GM12878 (cell line): ENCODE data around the gene GPBP1L1. TPM values are rescaled to one million over a fixed set of nuclear protein-coding genes. Genes with fewer than 3 reads are reported as not detected.
A peak's percentile ranks its signal among the peaks of the same experiment; 100 is the strongest.

ENCODE experiments used
- ATAC-seq: fragments of 200-7000 bp; cut with Tn5 transposase; 3 replicates; pipeline ENCODE4 v1.9.1; 2020; ENCODE audit warnings: mild to moderate bottlenecking, moderate library complexity
- BruUV-seq: library from RNA; stranded (reverse); fragments of 400-500 nt; replicated peaks from 2 replicates; lab custom pipeline; 2021; lab: Mats Ljungman, UMichigan
- CTCF ChIA-PET: fragments of 300-600 bp; sonication (Branson Sonifier 250); formaldehyde crosslinking; extraction: SDS; loops from one replicate; lab custom pipeline; 2021; ENCODE audit warnings: inconsistent platforms; lab: Yijun Ruan, JAX
- POLR2A ChIA-PET: fragments of 350-600 bp; formaldehyde crosslinking; extraction: SDS; loops from one replicate; lab custom pipeline; 2021; ENCODE audit warnings: inconsistent platforms; lab: Charles Lee
- RAD21 ChIA-PET: fragments of 300-600 bp; sonication (Branson Sonifier 250); formaldehyde crosslinking; loops from one replicate; lab custom pipeline; 2023; ENCODE audit warnings: antibody characterized with exemption; ENCODE audit not compliant: unreplicated experiment; lab: Charles Lee
- SMC1A ChIA-PET: fragments of 300-600 bp; sonication (Branson Sonifier 250); formaldehyde crosslinking; loops from one replicate; lab custom pipeline; 2023; ENCODE audit not compliant: unreplicated experiment, uncharacterized antibody; lab: Charles Lee
- DNase-seq: peaks from one replicate; pipeline ENCODE4 v3.0.0-alpha.2; 2011; ENCODE audit warnings: low read depth, low spot score
- FAIRE-seq: peaks from 3 replicates; lab custom pipeline; 2011; peaks lifted over from hg19 to GRCh38; lab: Jason Lieb, UNC
- H2AFZ ChIP-seq: 2 replicates; pipeline ENCODE4 v1.6.0; 2011; ENCODE audit warnings: low read depth, low read length, control low read depth; ENCODE audit not compliant: control insufficient read depth
- H3K27ac ChIP-seq: 2 replicates; pipeline ENCODE4 v1.5.1; 2011; ENCODE audit warnings: control low read depth; ENCODE audit not compliant: control insufficient read depth, insufficient read depth
- H3K27me3 ChIP-seq, 2 experiments: replicated peaks in 1 of 2; 2 replicates each; pipeline versions ENCODE4 v1.6.0 to v1.6.1; 2011; ENCODE audit warnings: low read length in 1 of 2; ENCODE audit not compliant: control insufficient read depth in 2 of 2, insufficient read depth in 2 of 2
- H3K36me3 ChIP-seq, 2 experiments: 2 replicates each; pipeline ENCODE4 v1.5.1; 2011; ENCODE audit warnings: low read length in 1 of 2; ENCODE audit not compliant: control insufficient read depth in 2 of 2, insufficient read depth in 2 of 2
- H3K4me1 ChIP-seq: 2 replicates; pipeline ENCODE4 v1.6.1; 2011; ENCODE audit warnings: mild to moderate bottlenecking, low read length, moderate library complexity, mixed read lengths; ENCODE audit not compliant: control insufficient read depth, insufficient read depth
- H3K4me2 ChIP-seq: 2 replicates; pipeline ENCODE4 v1.6.0; 2011; ENCODE audit warnings: control low read depth; ENCODE audit not compliant: control insufficient read depth, insufficient read depth
- H3K4me3 ChIP-seq: fragments of 200-600 bp; sonication (generic); 2 replicates; pipeline ENCODE4 v1.5.1; 2016
- H3K79me2 ChIP-seq: 2 replicates; pipeline ENCODE4 v1.6.0; 2011; ENCODE audit warnings: low read length; ENCODE audit not compliant: control insufficient read depth, insufficient read depth
- H3K9ac ChIP-seq: 2 replicates; pipeline ENCODE4 v1.8.0; 2011; ENCODE audit warnings: low read length, control low read depth, mixed read lengths; ENCODE audit not compliant: control insufficient read depth, insufficient read depth
- H3K9me3 ChIP-seq: replicated peaks from 3 replicates; pipeline ENCODE4 v1.5.1; 2011; ENCODE audit warnings: mild to moderate bottlenecking, low read length; ENCODE audit not compliant: control insufficient read depth, insufficient read depth
- H4K20me1 ChIP-seq: 2 replicates; pipeline ENCODE4 v1.6.0; 2011; ENCODE audit not compliant: control insufficient read depth, insufficient read depth
- BRCA1 ChIP-seq: IDR thresholded peaks from 2 replicates; pipeline ENCODE4 v1.6.1; 2011; ENCODE audit warnings: low read depth, low read length, improper control_type of control experiment
- CEBPB ChIP-seq, 2 experiments: fragments of 150-350 bp in 1 of 2; IDR thresholded peaks; 2 replicates each; pipeline ENCODE4 v1.6.1; 2012 to 2014; ENCODE audit warnings: low read depth in 2 of 2, low read length in 2 of 2, borderline replicate concordance in 1 of 2, inconsistent platforms in 1 of 2
- CREM ChIP-seq: IDR thresholded peaks from 2 replicates; pipeline ENCODE4 v1.6.1; 2014; ENCODE audit warnings: antibody characterized with exemption, low read depth
- E2F8 ChIP-seq: fragments of 450-650 bp; IDR thresholded peaks from 2 replicates; pipeline ENCODE4 v1.6.1; 2018; ENCODE audit warnings: mild to moderate bottlenecking, low read depth, moderate library complexity; ENCODE audit not compliant: partially characterized antibody
- E4F1 ChIP-seq: fragments of 450-650 bp; IDR thresholded peaks from 2 replicates; pipeline ENCODE4 v1.6.1; 2018; ENCODE audit warnings: borderline replicate concordance, mild to moderate bottlenecking; ENCODE audit not compliant: partially characterized antibody
- EGR1 ChIP-seq, 2 experiments: IDR thresholded peaks; 1 replicate in 1 of 2; 2 replicates in 1 of 2; pipeline ENCODE4 v1.6.1; 2011 to 2012; ENCODE audit warnings: low read depth in 2 of 2, low read length in 2 of 2, borderline replicate concordance in 1 of 2, mild to moderate bottlenecking in 1 of 2, moderate library complexity in 1 of 2
- NKRF ChIP-seq: fragments of 450-650 bp; conservative IDR thresholded peaks from 2 replicates; pipeline ENCODE4 v1.6.1; 2017; ENCODE audit warnings: mild to moderate bottlenecking, moderate library complexity
- NRF1 ChIP-seq: conservative IDR thresholded peaks from 2 replicates; pipeline ENCODE4 v1.6.1; 2011; ENCODE audit warnings: mild to moderate bottlenecking, low read depth, low read length, improper control_type of control experiment
- PAX5 ChIP-seq: IDR thresholded peaks from 2 replicates; pipeline ENCODE4 v1.6.1; 2011; ENCODE audit warnings: low read depth, low read length, borderline replicate concordance
- POLR2A ChIP-seq: IDR thresholded peaks from 2 replicates; pipeline ENCODE4 v1.6.1; 2011; ENCODE audit warnings: low read depth, mild to moderate bottlenecking, low read length
- RB1 ChIP-seq: fragments of 450-650 bp; formaldehyde crosslinking; IDR thresholded peaks from 2 replicates; pipeline ENCODE4 v1.6.1; 2017; ENCODE audit warnings: mild to moderate bottlenecking, borderline replicate concordance
- RCOR1 ChIP-seq: conservative IDR thresholded peaks from 2 replicates; pipeline ENCODE4 v1.6.1; 2012; ENCODE audit warnings: low read depth, low read length, improper control_type of control experiment
- SMAD1 ChIP-seq: fragments of 450-650 bp; IDR thresholded peaks from 2 replicates; pipeline ENCODE4 v1.6.1; 2018; ENCODE audit warnings: mild to moderate bottlenecking, low read depth; ENCODE audit not compliant: partially characterized antibody
- WGBS: methylation state at CpG from one replicate; pipeline ENCODE4 v1.1.6; 2016; ENCODE audit warnings: low lambda C conversion rate; ENCODE audit not compliant: insufficient replicate concordance, insufficient coverage; ENCODE audit errors: missing lambda C conversion rate; 5-methylcytosine and 5-hydroxymethylcytosine counted together
- in situ Hi-C: fragments of 300-500 bp; cut with MboI; formaldehyde crosslinking; loops from 9 replicates; pipeline ENCODE4 v1.14.3; 2018; ENCODE audit warnings: mixed read lengths
- intact Hi-C: fragments of 100-400 bp; cut with micrococcal nuclease; formaldehyde crosslinking; loops from one replicate; pipeline ENCODE4 v1.14.2; 2022; ENCODE audit not compliant: unreplicated experiment
- polyA plus RNA-seq, 11 experiments: library from polyadenylated mRNA; depleted of rRNA in 4 of 11; unstranded in 6 of 11; stranded (reverse) in 5 of 11; fragments of >200 nt; fragmentation: Nextera tagmentation in 4 of 11; fragmentation: Illumina TruSeq in 1 of 11; extraction: Ambion mirVana in 4 of 11; extraction: Trizol in 1 of 11; gene quantifications; 1 replicate in 1 of 11; 2 replicates in 10 of 11; pipeline versions ENCODE4 v1.2.1 to v1.2.3, GENCODE V29; 2011 to 2016; ENCODE audit warnings: inconsistent platforms in 2 of 11, missing spikeins in 2 of 11, low read depth in 1 of 11
- total RNA-seq, 4 experiments: library from RNA; depleted of rRNA in 3 of 4; stranded (reverse); fragments of >200 nt in 3 of 4; fragmentation: Illumina TruSeq in 1 of 4; extraction: Trizol in 1 of 4; gene quantifications; 2 replicates each; pipeline versions ENCODE4 v1.2.1 to v1.2.3, GENCODE V29; 2013 to 2021

The GPBP1L1 gene
- total and polyA plus RNA-seq, 10 of the 15 experiments (the other 5 are each of a cell fraction or from before 2014, with no cell fraction given), result 37.3 to 91.6 (median 81.2) TPM

- H3K4me3 ChIP-seq, result peak overlapping the region; percentile 94
- RAD21 ChIA-PET, result interaction anchor here (1.0 to 5.8 kb wide), 7 partner anchors 34 to 279 kb away, joined by 3 to 24 read pairs (median 5); partner anchors contain the start of genes AKR1A1, CCDC163, GPBP1L1 and MMACHC
- POLR2A ChIA-PET, result interaction anchor here (0.6 to 3.7 kb wide), 15 partner anchors 9 to 844 kb away, joined by 3 to 35 read pairs (median 5); partner anchors contain the start of genes CCDC163, GPBP1L1, MMACHC and MUTYH
- peak overlapping the region; percentile 97 for H3K27ac ChIP-seq
- under 1% methylated on average over 45 of the region's 59 CpGs for WGBS
- DNase-seq (peak; percentile 51), ATAC-seq (peak; percentile 60), FAIRE-seq (peak; percentile 54)
- SMC1A ChIA-PET, result interaction anchor here (1.0 to 3.3 kb wide), 9 partner anchors 17 to 92 kb away, joined by 4 to 17 read pairs (median 7); partner anchors contain the start of genes AKR1A1, CCDC163 and MMACHC
- H3K9me3 ChIP-seq, result no peaks in the 10 kb centered on the region
- peak overlapping the region; percentile 86 for H2AFZ ChIP-seq
- peaks cover 4% of the 10 kb centered on the region; the same call in 1 of the 2 replicates for H4K20me1 ChIP-seq
- peaks cover 12% of the 10 kb centered on the region; the same call in 1 of the 2 replicates for H3K4me1 ChIP-seq
- no peaks in the 10 kb centered on the region for H3K27me3 ChIP-seq
- peaks cover 0 to 3% of the 10 kb centered on the region in 2 experiments; a peak in 2 of 4 replicates for H3K36me3 ChIP-seq
- BruUV-seq, result no TSS peak
- H3K79me2 ChIP-seq, result peaks cover 55% of the 10 kb centered on the region
- CTCF ChIA-PET, result interaction anchor here (1.3 to 7.8 kb wide), 5 partner anchors 14 to 853 kb away, joined by 3 to 70 read pairs (median 8); partner anchors contain the start of gene RNU5D-1
- intact Hi-C loops (loop anchor here (2.0 to 10.0 kb wide), 2 partner anchors 64 to 570 kb away; partner anchors contain the start of genes HECTD3, PRDX1 and UROD), in situ Hi-C loops (loop anchor here (5.0 kb wide), 1 partner anchor 572 kb away; the partner anchor contains the start of genes HECTD3 and UROD)
- H3K9ac ChIP-seq, result peak overlapping the region; percentile 98
- H3K4me2 ChIP-seq, result peak overlapping the region; percentile 93
- TF ChIP-seq NRF1 (0 out of 2 replicates have a peak, but pooled peaks have one; percentile 6), CREM (0 out of 2 replicates have a peak, but pooled peaks have one; percentile 31), CEBPB (IDR thresholded peaks at IDR 0.05; ENCODE audit: borderline replicate concordance in 1 of 2, low read depth in 2 of 2, low read length in 2 of 2) (no peak), BRCA1 (no peak), EGR1 (IDR thresholded peaks at IDR 0.05; ENCODE audit: borderline replicate concordance in 1 of 2, low read depth in 2 of 2, low read length in 2 of 2) (peak in 1 of 2 experiments; percentile 43; a peak in 1 of 3 replicates), RCOR1 (0 out of 2 replicates have a peak, but pooled peaks have one; percentile 10), PAX5 (no peak), POLR2A (0 out of 2 replicates have a peak, but pooled peaks have one; percentile 17), RB1 (peak; percentile 97; the same call in 1 of the 2 replicates), E2F8 (peak; percentile 92), SMAD1 (no peak), NKRF (peak; percentile 79), E4F1 (peak; percentile 79)
Observed at GRCh38 chr1:45584351-45585109, 101.8 kb downstream of the GPBP1L1 start.
